ENCODE data around the gene SBF1.
A peak's percentile ranks its signal among the peaks of the same experiment; 100 is the strongest.
"Not testable (repeated sequence)": the region's sequence is repeated elsewhere in the genome, so short reads cannot be mapped to it uniquely, and the experiment has no call there.

SBF1 gene, protein sequence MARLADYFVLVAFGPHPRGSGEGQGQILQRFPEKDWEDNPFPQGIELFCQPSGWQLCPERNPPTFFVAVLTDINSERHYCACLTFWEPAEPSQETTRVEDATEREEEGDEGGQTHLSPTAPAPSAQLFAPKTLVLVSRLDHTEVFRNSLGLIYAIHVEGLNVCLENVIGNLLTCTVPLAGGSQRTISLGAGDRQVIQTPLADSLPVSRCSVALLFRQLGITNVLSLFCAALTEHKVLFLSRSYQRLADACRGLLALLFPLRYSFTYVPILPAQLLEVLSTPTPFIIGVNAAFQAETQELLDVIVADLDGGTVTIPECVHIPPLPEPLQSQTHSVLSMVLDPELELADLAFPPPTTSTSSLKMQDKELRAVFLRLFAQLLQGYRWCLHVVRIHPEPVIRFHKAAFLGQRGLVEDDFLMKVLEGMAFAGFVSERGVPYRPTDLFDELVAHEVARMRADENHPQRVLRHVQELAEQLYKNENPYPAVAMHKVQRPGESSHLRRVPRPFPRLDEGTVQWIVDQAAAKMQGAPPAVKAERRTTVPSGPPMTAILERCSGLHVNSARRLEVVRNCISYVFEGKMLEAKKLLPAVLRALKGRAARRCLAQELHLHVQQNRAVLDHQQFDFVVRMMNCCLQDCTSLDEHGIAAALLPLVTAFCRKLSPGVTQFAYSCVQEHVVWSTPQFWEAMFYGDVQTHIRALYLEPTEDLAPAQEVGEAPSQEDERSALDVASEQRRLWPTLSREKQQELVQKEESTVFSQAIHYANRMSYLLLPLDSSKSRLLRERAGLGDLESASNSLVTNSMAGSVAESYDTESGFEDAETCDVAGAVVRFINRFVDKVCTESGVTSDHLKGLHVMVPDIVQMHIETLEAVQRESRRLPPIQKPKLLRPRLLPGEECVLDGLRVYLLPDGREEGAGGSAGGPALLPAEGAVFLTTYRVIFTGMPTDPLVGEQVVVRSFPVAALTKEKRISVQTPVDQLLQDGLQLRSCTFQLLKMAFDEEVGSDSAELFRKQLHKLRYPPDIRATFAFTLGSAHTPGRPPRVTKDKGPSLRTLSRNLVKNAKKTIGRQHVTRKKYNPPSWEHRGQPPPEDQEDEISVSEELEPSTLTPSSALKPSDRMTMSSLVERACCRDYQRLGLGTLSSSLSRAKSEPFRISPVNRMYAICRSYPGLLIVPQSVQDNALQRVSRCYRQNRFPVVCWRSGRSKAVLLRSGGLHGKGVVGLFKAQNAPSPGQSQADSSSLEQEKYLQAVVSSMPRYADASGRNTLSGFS (N-terminal part only)

DNA sequence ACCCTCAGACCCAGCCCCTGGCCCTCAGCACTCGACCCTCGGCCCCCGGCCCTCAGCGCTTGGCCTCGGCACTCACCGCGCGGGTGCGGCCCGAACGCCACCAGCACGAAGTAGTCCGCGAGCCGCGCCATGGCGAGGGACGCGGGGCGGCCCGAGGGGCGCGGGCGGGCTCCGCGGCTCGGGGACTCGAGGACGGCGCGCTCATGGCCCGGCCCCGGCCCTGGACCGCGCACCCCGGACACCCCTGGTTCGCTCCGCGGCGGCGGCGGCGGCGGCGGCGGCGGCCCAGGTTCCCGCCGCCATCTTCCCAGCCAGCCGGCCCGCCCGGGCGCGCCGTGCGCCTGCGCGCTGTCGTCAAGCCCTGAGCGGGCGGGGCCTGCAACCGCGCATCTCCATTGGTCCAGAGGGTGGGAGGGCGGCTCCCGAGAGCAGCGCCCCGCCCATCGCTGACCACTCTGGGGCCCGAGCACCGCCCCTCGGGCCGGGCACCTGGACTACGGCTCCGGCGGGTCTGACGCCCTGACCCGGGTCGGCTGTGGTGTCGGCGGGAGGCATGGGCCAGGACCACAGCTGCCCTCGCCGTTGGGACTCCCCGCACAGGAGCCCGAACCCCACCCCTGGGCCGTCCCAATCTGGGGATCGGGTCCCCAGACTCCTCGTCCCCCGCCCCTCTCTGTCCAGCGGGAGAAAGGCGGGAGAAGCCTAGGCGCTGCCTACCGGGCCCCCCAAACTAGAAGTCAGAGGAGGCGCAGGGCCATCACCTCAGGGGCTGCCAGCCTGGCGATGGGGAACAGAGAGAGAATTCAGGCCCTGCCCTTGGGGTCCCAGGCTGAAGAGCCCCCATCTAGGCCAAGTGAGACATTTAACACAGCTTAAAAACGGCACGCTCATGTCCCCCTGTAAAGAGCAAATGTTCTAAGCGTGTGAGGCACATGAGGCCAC lies at the start of gene SBF1:
TSS of gene SBF1 (minus strand) at position 326 of the 942 bp plus-strand sequence. CDS start at position 131, 195 bp downstream.
- DNase-seq (ENCODE audit: low read depth in 2 of 2): peak; percentile 74 to 86

DNA sequence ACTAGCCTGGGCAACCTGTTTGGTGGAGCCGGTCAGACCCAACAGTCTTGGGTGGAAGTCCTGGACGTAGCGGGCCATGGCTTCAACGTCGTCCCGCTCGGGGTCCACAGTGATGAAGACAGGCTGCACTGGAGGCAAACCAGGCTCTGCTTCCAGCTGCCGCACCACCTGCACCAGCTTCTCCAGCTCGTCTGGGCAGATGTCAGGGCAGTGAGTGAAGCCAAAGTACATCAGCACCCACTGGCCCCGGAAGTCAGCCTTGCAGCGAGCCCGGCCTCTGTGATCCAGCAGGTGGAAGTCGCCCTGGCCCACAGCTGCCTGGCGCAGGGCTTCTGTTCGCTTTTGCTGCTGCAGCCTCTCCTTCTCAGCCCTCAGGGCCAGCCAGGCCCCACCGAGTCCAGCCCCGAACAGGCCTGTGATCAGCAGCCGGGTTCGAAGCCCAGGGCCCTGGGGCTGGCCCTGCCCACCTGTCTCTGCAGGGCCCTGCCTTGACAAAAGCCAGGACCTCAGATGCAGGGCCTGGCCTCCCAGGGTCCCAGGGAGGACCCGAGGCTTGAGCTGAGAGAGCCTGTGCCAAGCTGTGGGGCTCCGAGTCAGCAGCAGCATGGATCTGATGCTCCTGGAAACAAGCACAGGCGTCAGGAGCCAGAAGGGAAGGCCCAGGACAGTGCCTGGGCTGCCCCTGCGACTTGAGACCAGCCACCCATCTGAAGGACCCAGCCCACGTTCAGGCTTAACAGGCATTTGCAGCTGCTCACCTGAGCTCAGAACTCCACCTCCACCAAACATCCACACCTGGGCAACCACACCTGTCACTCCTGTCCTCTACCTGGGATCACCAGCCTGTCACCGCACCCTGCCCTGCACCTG lies 49.2 kb upstream of the SBF1 start:
- DNase-seq (ENCODE audit: low read depth in 2 of 2): no peak

DNA sequence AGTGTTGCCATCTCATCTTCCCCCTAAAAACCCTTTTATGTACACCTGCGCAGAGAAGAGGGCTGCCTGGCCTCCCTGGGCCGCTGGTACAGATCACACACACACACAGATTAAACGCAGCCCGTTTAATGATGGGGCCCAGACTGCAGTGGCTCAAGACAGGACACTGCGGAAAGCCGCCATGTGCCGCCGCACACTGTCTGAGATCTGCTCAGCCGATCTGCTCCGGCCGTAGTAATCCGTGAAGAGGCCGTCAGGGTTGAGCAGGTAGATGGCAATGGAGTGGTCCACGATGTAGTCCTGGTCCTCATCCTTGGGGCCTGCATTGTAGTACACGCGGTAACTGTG lies 48.6 kb upstream of the SBF1 start:
- no peak for DNase-seq (ENCODE audit: low read depth in 2 of 2)

DNA sequence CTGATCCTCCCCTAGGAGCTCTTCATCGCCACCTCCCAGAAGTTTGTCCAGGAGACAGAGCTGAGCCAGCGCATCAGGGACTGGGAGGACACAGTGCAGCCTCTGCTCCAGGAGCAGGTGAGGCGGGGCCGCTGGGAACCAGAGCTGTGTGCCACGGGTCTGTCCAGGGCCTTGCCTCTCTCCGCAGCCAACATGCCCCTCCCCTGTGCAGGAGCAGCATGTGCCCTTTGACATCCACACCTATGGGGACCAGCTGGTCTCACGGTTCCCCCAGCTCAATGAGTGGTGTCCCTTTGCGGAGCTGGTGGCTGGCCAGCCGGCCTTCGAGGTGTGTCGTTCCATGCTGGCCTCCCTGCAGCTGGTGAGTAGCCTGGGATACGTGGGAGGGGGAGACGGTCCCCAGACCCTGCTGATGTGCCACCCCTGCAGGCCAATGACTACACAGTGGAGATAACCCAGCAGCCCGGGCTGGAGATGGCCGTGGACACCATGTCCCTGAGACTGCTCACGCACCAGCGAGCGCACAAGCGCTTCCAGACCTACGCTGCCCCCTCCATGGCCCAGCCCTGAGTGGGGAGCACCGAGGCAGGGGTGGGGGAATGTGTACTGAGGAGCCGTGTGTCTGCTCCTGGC lies 48.1 kb upstream of the SBF1 start:
- no peak for DNase-seq (ENCODE audit: low read depth in 2 of 2)

DNA sequence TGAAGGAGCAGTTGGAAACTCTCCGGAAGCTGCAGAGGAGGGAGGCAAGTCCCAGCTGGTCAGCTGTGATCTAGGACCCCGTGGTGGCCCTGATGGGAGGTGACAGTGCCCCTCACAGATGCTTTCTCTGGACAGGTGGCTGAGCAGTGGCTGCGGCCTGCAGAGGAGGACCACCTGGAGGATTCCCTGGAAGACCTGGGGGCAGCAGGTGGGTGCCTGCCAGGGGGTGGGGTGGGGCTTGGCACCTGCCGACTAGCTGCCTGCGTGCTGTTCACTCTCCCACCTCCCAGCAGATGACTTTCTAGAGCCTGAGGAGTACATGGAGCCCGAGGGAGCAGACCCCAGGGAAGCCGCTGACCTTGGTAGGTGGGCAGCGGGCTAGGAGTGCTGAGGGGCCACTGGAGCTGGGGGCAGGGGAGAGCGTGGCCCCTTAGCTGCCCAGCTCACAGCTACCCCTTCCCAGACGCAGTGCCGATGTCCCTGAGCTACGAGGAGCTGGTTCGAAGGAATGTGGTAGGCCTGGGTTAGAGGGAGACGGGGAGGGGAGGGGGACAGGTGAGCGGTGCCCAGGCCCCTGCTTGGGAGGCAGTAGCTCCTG lies 47.5 kb upstream of the SBF1 start:
- DNase-seq (ENCODE audit: low read depth in 2 of 2): no peak

DNA sequence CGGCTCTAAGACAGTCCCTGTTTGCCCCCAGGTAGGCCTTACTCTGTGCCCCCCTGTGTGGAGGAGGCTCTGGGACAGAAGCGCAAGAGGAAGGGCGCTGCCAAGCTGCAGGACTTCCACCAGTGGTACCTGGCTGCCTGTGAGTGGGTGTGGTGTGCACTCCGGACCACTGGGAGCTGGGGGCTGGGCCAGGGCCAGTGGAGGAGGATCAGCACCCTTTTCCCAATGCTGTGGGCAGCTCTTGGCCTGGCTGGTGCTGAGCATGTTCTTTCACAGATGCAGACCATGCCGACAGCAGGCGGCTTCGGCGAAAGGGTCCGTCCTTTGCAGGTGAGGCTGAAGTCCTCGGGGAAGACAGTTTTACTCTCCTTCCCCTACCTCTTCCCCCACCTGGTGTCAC lies 46.9 kb upstream of the SBF1 start:
- DNase-seq (ENCODE audit: low read depth in 2 of 2): no peak

DNA sequence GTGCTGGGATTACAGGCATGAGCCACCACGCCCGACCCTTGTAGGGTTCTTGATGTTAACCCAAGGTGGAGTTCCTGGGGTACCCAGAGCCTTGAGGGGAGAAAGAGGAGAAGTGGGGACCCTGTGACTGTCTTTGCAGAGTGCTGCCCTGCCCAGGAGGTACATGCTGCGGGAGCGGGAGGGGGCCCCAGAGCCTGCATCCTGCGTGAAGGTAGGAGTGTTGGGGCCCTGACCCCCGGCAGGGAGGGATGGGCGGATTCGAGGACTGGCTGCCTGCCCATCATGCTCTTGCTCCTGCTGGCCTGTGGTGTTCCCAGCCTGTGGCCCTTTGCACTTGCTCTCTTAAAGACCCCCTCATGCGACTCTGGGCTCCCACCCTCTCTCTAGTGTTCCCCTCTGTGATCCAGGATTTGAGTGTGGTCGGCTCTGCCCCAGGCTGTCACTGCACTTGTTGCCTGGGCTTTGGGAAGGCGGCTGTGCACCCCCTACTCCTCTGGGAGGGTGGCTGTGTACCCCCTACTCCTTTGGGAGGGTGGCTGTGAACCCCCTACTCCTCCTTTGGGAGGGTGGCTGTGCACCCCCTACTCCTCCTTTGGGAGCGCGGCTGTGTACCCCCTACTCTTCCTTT lies 46.1 kb upstream of the SBF1 start:
- DNase-seq (ENCODE audit: low read depth in 2 of 2): no peak

DNA sequence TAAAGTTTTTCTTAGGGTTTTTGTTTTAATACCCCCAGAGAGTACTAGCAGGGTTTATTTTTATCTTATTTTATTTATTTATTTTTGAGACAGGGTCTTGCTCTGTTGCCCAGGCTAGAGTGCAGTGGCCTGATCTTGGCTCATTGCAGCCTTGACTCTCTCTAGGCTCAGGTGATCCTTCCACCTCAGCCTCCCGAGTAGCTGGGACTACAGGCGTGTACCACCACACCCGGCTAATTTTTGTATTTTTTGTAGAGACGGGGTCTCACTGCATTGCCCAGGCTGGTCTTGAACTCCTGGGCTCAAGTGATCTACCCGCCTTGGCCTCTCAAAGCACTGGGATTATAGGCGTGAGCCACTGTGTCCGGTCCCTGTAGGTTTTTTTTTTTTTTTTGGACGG lies 45.3 kb upstream of the SBF1 start:
- not testable (repeated sequence) for DNase-seq (ENCODE audit: low read depth in 2 of 2)

DNA sequence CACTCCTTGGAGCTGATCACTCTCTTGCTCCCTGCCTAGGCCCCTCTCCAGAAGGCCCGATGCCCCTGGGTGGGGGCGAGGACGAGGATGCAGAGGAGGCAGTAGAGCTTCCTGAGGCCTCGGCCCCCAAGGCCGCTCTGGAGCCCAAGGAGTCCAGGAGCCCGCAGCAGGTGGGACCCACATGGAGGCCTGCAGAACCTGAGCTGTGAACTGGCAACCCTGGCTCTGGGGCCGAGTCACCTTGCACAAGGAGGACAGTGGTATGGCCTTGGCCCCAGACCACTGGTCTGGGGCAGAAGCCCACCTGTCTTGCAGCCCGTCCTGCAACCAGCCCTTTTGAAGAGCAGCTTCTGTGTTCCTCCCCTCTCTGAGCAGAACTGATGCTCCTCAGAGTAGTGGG lies 44.3 kb upstream of the SBF1 start:
- no peak for DNase-seq (ENCODE audit: low read depth in 2 of 2)

DNA sequence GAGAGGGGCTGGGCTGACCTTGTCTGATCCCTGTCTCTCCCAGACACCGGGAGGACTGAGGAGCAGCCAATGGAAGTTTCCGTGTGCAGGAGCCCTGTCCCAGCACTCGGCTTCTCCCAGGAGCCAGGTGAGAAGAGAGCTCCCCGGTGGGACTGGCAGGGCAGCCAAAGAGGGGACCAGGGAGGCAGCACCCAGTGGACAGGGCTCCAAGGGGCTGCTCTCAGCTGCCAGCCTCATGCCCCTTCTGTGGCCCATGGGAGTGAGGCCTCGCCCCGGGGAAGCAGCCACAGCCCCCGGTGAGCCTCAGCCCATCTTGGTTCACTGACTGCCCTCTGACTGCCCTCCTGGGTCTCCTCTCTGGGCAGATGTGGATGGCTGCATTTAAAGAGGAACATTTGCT lies 43.8 kb upstream of the SBF1 start:
- no peak for DNase-seq (ENCODE audit: low read depth in 2 of 2)

DNA sequence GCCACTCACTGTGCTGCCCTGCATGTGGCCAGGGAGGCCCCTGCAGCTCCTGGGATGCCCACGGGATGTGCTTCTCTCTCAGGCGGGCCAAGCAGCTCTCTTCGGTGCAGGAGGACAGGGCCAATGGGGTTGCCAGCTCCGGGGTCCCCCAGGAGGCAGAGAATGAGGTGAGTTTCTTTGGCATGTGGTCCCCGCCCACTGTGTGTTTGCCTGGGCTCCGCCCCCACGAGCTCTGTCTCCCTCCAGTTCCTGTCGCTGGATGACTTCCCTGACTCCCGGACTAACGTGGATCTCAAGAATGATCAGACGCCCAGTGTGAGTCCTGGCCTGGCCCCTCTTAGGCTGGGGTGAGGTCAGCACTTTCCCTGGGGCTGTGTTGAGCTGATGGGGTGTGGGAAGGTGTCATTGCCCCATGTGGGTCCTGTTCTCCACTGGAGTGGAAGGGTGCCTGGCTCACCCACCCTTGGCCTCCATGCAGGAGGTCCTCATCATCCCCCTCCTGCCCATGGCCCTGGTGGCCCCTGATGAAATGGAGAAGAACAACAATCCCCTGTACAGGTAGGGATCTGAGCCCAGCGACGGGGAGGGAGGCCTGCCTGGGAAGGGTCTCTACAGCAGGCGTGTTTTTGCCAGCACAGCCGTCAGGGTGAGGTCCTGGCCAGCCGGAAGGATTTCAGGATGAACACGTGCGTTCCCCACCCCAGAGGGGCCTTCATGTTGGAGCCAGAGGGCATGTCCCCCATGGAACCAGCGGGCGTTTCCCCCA lies 42.8 kb upstream of the SBF1 start:
- DNase-seq (ENCODE audit: low read depth in 2 of 2): no peak

DNA sequence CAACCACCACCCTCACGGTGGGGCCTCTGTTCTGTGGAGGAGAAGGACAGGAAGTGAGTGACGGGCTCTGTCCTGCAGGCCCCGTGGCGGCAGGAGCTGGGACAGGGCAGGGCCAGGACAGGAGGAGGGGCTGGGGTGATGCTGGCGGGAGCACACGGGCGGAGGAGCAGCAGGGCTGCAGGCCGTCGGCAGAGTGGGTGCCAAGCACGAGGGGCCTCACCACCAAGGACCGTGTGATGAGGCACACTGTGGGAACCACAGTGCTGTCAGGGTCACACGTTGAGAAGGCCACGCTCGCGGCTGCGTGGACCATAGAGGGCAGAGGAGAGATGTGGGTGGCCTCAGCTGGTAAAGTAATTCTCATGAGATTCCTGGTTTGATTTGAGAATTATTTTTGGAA lies 42.1 kb upstream of the SBF1 start:
- no peak for DNase-seq (ENCODE audit: low read depth in 2 of 2)

DNA sequence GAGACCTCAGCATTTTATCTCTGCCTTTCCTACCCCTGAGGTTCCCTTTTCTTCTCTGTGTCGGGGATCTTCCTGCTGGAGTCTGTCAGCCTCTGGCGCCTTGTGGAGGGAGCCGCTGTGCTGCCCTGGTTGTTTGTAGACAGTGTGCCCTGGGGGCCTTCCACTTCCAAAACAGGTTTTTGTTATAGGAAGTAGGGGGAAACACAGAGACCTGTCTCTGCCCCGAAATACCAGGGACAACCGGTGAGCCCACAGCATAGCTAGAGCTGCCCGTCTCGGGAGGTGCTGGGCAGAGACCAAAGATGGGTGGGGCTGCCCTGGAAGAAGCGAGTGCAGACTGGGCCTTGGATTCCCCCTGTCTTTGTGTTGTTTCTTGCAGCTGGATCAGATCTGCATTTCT lies 41.2 kb upstream of the SBF1 start:
- no peak for DNase-seq (ENCODE audit: low read depth in 2 of 2)

DNA sequence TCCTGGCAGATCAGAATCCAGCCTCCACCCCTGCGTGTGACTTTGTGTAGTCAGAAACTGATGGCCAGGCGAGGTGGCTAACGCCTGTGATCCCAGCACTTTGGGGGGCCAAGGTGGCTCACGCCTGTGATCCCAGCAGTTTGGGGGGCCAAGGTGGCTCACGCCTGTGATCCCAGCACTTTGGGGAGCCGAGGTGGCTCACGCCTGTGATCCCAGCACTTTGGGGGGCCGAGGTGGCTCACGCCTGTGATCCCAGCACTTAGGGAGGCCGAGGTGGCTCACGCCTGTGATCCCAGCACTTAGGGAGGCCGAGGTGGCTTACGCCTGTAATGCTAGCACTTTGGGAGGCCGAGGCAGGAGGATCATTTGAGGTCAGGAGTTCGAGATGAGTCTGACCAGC lies 38.3 kb upstream of the SBF1 start:
- DNase-seq (ENCODE audit: low read depth in 2 of 2): no peak

DNA sequence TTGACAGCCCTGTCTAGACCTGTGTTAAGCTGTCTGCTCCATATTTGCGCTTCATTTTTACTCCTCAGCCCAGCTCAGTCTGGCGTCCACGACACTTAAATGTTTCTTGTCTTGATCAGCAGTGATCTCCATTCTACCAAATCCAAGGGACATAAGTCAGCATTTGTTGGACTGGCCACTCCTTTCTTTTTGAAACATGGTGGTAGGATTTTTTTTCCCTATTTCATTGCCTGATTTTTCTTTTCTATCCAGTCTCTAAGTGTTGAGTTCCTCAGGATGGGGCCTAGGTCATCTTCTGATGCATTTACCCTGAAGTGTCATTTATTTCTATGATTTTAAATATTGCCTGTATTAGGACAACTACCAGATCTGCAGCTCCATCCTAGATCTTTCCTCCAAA lies 34.1 kb upstream of the SBF1 start:
- DNase-seq (ENCODE audit: low read depth in 2 of 2): no peak

DNA sequence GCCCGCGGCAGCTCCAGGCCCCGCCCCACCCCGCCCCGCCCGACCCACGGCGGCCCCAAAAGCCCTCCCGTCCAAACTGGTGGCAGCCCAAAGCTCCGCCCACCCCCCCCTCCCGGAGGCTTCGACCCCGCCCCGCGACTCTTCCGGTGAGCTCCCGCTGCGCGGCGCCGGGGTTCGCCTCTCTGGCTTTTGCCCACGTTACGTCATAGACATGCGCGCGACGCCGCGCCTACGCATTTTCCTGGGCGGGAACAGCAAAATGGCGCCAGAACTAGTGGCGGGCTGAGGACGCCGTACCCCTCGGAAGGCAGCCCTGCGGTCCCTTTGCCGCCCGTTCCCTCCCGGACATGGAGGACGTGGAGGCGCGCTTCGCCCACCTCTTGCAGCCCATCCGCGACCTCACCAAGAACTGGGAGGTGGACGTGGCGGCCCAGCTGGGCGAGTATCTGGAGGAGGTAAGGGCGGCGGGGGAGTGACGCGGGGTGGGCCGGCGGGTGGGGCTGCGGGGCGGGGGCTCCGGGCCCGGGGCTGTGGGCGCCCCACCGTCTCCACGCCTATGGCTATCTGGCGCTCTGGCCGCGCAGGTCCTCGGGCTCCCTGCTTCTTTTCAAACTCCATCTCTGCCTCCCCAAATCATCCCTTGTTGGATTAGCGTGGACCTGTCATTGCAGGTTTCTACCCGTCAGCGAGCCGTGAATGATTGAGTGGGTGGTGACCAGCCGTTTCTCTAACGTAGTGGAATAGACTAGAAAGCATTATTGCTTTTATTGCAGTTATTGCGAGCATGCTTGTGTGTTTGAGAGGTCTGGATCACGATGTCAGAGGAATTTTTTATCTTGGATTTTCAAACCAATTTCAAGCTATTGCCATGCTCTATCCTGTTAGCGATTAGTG lies 33.4 kb upstream of the SBF1 start, which contains the start of gene NCAPH2:
TSS of gene NCAPH2 (plus strand) at position 234 of the 894 bp plus-strand sequence. CDS start at position 348, 114 bp downstream.
- peak; percentile 95 to 96 for DNase-seq (ENCODE audit: low read depth in 2 of 2)
